Loucy (cell line): ENCODE measurements around the gene MAPRE2.

Source experiments
- H2AFZ ChIP-seq: fragments of 200-600 bp; sonication (generic); 2 replicates; pipeline ENCODE4 v1.6.0; 2016; ENCODE audit warnings: antibody characterized with exemption, mild to moderate bottlenecking, low read length, moderate library complexity
- H3F3A ChIP-seq: fragments of 200-600 bp; 2 replicates; pipeline ENCODE4 v1.6.0; 2016; ENCODE audit warnings: antibody characterized with exemption, low read depth, mild to moderate bottlenecking
- H3K27me3 ChIP-seq: fragments of 200-600 bp; sonication (generic); 2 replicates; pipeline ENCODE4 v1.6.1; 2014; ENCODE audit warnings: low read length, mild to moderate bottlenecking; ENCODE audit not compliant: insufficient read depth, poor library complexity, severe bottlenecking
- H3K36me3 ChIP-seq: fragments of 200-600 bp; sonication (generic); 2 replicates; pipeline ENCODE4 v1.6.1; 2016; ENCODE audit warnings: low read length; ENCODE audit not compliant: insufficient read depth
- H3K4me1 ChIP-seq: fragments of 200-600 bp; sonication (generic); 2 replicates; pipeline ENCODE4 v1.5.1; 2014; ENCODE audit warnings: low read length, mild to moderate bottlenecking; ENCODE audit not compliant: insufficient read depth, poor library complexity, severe bottlenecking
- H3K4me2 ChIP-seq: fragments of 200-600 bp; sonication (generic); 2 replicates; pipeline ENCODE4 v1.6.0; 2014; ENCODE audit warnings: antibody characterized with exemption, low read length, low read depth, mild to moderate bottlenecking; ENCODE audit not compliant: poor library complexity, severe bottlenecking
- H3K4me3 ChIP-seq: fragments of 200-600 bp; sonication (generic); 2 replicates; pipeline ENCODE4 v1.5.1; 2014; ENCODE audit warnings: low read length, mild to moderate bottlenecking, mixed read lengths; ENCODE audit not compliant: poor library complexity, severe bottlenecking
- H3K79me2 ChIP-seq: fragments of 200-600 bp; sonication (generic); 2 replicates; pipeline ENCODE4 v1.6.1; 2014; ENCODE audit warnings: low read length; ENCODE audit not compliant: insufficient read depth
- H3K9ac ChIP-seq: fragments of 200-600 bp; sonication (generic); 2 replicates; pipeline ENCODE4 v1.6.0; 2014; ENCODE audit warnings: mild to moderate bottlenecking, low read depth, low read length, moderate library complexity; ENCODE audit not compliant: poor library complexity, severe bottlenecking
- H3K9me2 ChIP-seq: fragments of 200-600 bp; sonication (generic); replicated peaks from 2 replicates; pipeline ENCODE4 v1.6.1; 2016; ENCODE audit warnings: low read depth, low read length, mixed read lengths
- H3K9me3 ChIP-seq: fragments of 200-600 bp; sonication (generic); 2 replicates; pipeline ENCODE4 v1.6.1; 2014; ENCODE audit warnings: mild to moderate bottlenecking, antibody characterized with exemption, low read length, low read depth; ENCODE audit not compliant: insufficient read depth
- H4K20me1 ChIP-seq: fragments of 200-600 bp; sonication (generic); 2 replicates; pipeline ENCODE4 v1.6.0; 2014; ENCODE audit warnings: antibody characterized with exemption, low read length, mild to moderate bottlenecking; ENCODE audit not compliant: insufficient read depth, poor library complexity, severe bottlenecking
- CTCF ChIP-seq: fragments of 200-600 bp; sonication (generic); conservative IDR thresholded peaks from 2 replicates; pipeline ENCODE4 v1.5.1; 2014; ENCODE audit warnings: mild to moderate bottlenecking, antibody characterized with exemption, low read length
- EZH2phosphoT487 ChIP-seq: fragments of 200-600 bp; IDR thresholded peaks from 2 replicates; pipeline ENCODE4 v1.6.1; 2018; ENCODE audit warnings: antibody characterized with exemption, mild to moderate bottlenecking, moderate library complexity, borderline replicate concordance

MAPRE2 gene

GRCh38 chr18:35061336-35061735 is 20.1 kb downstream of the MAPRE2 start:
- H3K4me1 ChIP-seq, result peaks cover 1% of the 10 kb centered on the region
- no peaks in the 10 kb centered on the region for H3F3A ChIP-seq
- H3K9me3 ChIP-seq, result no peaks in the 10 kb centered on the region
- H3K9ac ChIP-seq, result no peak overlapping the region
- H3K9me2 ChIP-seq, result no peaks in the 10 kb centered on the region
- H3K36me3 ChIP-seq, result no peaks in the 10 kb centered on the region
- H3K4me3 ChIP-seq, result no peak overlapping the region
- peaks cover 22% of the 10 kb centered on the region for H4K20me1 ChIP-seq
- H2AFZ ChIP-seq, result no peak overlapping the region
- H3K4me2 ChIP-seq, result no peak overlapping the region
- peaks cover 95% of the 10 kb centered on the region for H3K79me2 ChIP-seq
- TF ChIP-seq EZH2phosphoT487 (no peak), CTCF (no peak)
- no peaks in the 10 kb centered on the region for H3K27me3 ChIP-seq

DNA sequence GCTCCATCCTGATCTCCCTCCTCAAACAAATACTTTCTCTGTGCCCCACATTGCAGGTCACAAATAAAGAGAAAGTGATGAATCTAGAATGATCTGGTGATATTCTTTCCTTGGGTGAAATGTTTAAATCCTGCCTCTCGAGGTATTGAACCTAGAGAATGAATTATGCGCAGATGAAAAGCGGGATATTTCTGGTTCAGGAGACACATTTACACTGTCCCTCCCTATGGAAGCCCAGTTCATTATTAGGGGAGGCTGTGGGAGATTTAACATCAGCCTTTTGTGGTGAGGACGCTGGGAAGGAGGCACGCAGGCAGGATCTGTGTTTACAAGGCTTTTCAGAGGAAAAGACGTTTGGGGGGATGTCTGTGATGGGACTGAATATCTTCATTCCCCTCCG is 20.6 kb downstream of the MAPRE2 start:
- Histone ChIP-seq H3K9me3 (no peaks in the 10 kb centered on the region), H3K9me2 (no peaks in the 10 kb centered on the region), H3F3A (no peaks in the 10 kb centered on the region), H3K4me2 (no peak overlapping the region), H3K4me1 (peaks cover 2% of the 10 kb centered on the region), H4K20me1 (peaks cover 19% of the 10 kb centered on the region), H3K79me2 (peaks cover 94% of the 10 kb centered on the region), H3K27me3 (no peaks in the 10 kb centered on the region), H2AFZ (no peak overlapping the region), H3K36me3 (no peaks in the 10 kb centered on the region), H3K4me3 (no peak overlapping the region), H3K9ac (no peak overlapping the region)
- TF ChIP-seq EZH2phosphoT487, result no peak
- TF ChIP-seq CTCF, result no peak

GRCh38 chr18:35062408-35062807 is 21.2 kb downstream of the MAPRE2 start:
- Histone ChIP-seq H3K9me3 (no peaks in the 10 kb centered on the region), H3K9ac (no peak overlapping the region), H3K9me2 (no peaks in the 10 kb centered on the region), H3K27me3 (no peaks in the 10 kb centered on the region), H3F3A (no peaks in the 10 kb centered on the region), H4K20me1 (peaks cover 21% of the 10 kb centered on the region), H3K4me2 (no peak overlapping the region), H2AFZ (no peak overlapping the region), H3K36me3 (no peaks in the 10 kb centered on the region), H3K79me2 (peaks cover 93% of the 10 kb centered on the region), H3K4me1 (peaks cover 2% of the 10 kb centered on the region), H3K4me3 (no peak overlapping the region)
- no peak for TF ChIP-seq CTCF
- no peak for TF ChIP-seq EZH2phosphoT487
